HepG2 (cell line): Measurements from ENCODE around the gene KAZN.

Experiments
- CEBPB ChIP-seq: IDR thresholded peaks from 2 replicates; pipeline ENCODE4 v1.6.1; 2011; ENCODE audit warnings: low read depth, low read length, improper control_type of control experiment, borderline replicate concordance
- CREB1 ChIP-seq, 2 experiments: fragments of 450-650 bp in 1 of 2; IDR thresholded peaks; 2 replicates each; pipeline ENCODE4 v1.6.1; 2016 to 2017; ENCODE audit warnings: control low read depth in 1 of 2, mild to moderate bottlenecking in 1 of 2, missing compliant biosample characterization in 1 of 2, missing genetic modification characterization in 1 of 2
- CTCF ChIP-seq: sonication (generic); formaldehyde crosslinking; IDR thresholded peaks from 2 replicates; pipeline ENCODE4 v1.5.0; 2020; ENCODE audit warnings: mild to moderate bottlenecking, missing genetic modification reagents, moderate library complexity
- HDAC6 ChIP-seq: fragments of 200-600 bp; sonication (generic); IDR thresholded peaks from 2 replicates; pipeline ENCODE4 v1.7.0; 2017; ENCODE audit warnings: mild to moderate bottlenecking, antibody characterized with exemption, low read length, low read depth
- LBX2 ChIP-seq: sonication (generic); formaldehyde crosslinking; IDR thresholded peaks from 2 replicates; pipeline ENCODE4 v1.5.0; 2020; ENCODE audit warnings: missing genetic modification reagents, mild to moderate bottlenecking, borderline replicate concordance
- NBN ChIP-seq: fragments of 450-650 bp; conservative IDR thresholded peaks from 2 replicates; pipeline ENCODE4 v1.6.1; 2017
- POLR2A ChIP-seq, 2 experiments: IDR thresholded peaks; 2 replicates each; pipeline ENCODE4 v1.6.1; 2011; ENCODE audit warnings: low read depth in 2 of 2, low read length in 2 of 2, mild to moderate bottlenecking in 1 of 2, moderate library complexity in 1 of 2; ENCODE audit not compliant: insufficient read depth in 1 of 2
- RELA ChIP-seq: sonication (generic); formaldehyde crosslinking; IDR thresholded peaks from 2 replicates; pipeline ENCODE4 v1.4.0; 2020; ENCODE audit warnings: missing genetic modification reagents
- TF ChIP-seq, protein P1 (sequence below): sonication (generic); formaldehyde crosslinking; IDR thresholded peaks from 2 replicates; pipeline ENCODE4 v1.5.1; 2020; ENCODE audit warnings: mild to moderate bottlenecking, missing genetic modification reagents, moderate library complexity

- TF ChIP-seq CEBPB (no peak), POLR2A (IDR thresholded peaks at IDR 0.05; ENCODE audit: insufficient read depth in 1 of 2, low read depth in 2 of 2, low read length in 2 of 2) (no peak), NBN (no peak), CREB1 (IDR thresholded peaks at IDR 0.05) (no peak), CREB1 (CRISPR knock-in tag; IDR thresholded peaks at IDR 0.05) (no peak), RELA (no peak), CTCF (no peak), LBX2 (CRISPR knock-in tag) (no peak), HDAC6 (no peak)
- TF ChIP-seq, protein P1, sequence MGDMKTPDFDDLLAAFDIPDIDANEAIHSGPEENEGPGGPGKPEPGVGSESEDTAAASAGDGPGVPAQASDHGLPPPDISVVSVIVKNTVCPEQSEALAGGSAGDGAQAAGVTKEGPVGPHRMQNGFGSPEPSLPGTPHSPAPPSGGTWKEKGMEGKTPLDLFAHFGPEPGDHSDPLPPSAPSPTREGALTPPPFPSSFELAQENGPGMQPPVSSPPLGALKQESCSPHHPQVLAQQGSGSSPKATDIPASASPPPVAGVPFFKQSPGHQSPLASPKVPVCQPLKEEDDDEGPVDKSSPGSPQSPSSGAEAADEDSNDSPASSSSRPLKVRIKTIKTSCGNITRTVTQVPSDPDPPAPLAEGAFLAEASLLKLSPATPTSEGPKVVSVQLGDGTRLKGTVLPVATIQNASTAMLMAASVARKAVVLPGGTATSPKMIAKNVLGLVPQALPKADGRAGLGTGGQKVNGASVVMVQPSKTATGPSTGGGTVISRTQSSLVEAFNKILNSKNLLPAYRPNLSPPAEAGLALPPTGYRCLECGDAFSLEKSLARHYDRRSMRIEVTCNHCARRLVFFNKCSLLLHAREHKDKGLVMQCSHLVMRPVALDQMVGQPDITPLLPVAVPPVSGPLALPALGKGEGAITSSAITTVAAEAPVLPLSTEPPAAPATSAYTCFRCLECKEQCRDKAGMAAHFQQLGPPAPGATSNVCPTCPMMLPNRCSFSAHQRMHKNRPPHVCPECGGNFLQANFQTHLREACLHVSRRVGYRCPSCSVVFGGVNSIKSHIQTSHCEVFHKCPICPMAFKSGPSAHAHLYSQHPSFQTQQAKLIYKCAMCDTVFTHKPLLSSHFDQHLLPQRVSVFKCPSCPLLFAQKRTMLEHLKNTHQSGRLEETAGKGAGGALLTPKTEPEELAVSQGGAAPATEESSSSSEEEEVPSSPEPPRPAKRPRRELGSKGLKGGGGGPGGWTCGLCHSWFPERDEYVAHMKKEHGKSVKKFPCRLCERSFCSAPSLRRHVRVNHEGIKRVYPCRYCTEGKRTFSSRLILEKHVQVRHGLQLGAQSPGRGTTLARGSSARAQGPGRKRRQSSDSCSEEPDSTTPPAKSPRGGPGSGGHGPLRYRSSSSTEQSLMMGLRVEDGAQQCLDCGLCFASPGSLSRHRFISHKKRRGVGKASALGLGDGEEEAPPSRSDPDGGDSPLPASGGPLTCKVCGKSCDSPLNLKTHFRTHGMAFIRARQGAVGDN (CRISPR knock-in tag): no peak
These were observed 68.6 kb downstream of the KAZN start for GRCh38 chr1:14666962-14667650.
